Spleen (tissue), 11 donors: ENCODE data around the gene CTBP1. TPM values are rescaled to one million over a fixed set of nuclear protein-coding genes. Genes with fewer than 3 reads are reported as not detected.
"Not testable (repeated sequence)": the region's sequence is repeated elsewhere in the genome, so short reads cannot be mapped to it uniquely, and the experiment has no call there.

ENCODE experiments used
- DNase-seq: peaks from one replicate; pipeline ENCODE4 v3.0.0-alpha.2; 2020
- H3K27ac ChIP-seq, 8 donors: fragments of 200-600 bp; sonication (generic) in 7 of 8; 1 replicate in 4 of 8; 2 replicates in 4 of 8; pipeline versions ENCODE4 v1.5.0 to v1.8.0; 2016 to 2021; ENCODE audit warnings: inconsistent platforms in 4 of 8, mild to moderate bottlenecking in 4 of 8, moderate library complexity in 1 of 8
- H3K27me3 ChIP-seq, 7 donors: fragments of 200-600 bp; sonication (generic) in 6 of 7; replicated peaks in 1 of 7; 1 replicate in 4 of 7; 2 replicates in 3 of 7; pipeline versions ENCODE4 v1.5.0 to v1.8.0; 2016 to 2021; ENCODE audit warnings: inconsistent platforms in 3 of 7, mild to moderate bottlenecking in 1 of 7
- H3K36me3 ChIP-seq, 6 donors: fragments of 200-600 bp; sonication (generic) in 5 of 6; 1 replicate in 4 of 6; 2 replicates in 2 of 6; pipeline versions ENCODE4 v1.5.0 to v1.8.0; 2016 to 2021; ENCODE audit warnings: inconsistent platforms in 2 of 6
- H3K4me1 ChIP-seq, 6 donors: fragments of 200-600 bp; sonication (generic) in 5 of 6; 1 replicate in 3 of 6; 2 replicates in 3 of 6; pipeline versions ENCODE4 v1.5.0 to v1.8.0; 2016 to 2021; ENCODE audit warnings: inconsistent platforms in 3 of 6
- H3K4me3 ChIP-seq, 8 donors: fragments of 200-600 bp; sonication (generic) in 7 of 8; 1 replicate in 4 of 8; 2 replicates in 4 of 8; pipeline versions ENCODE4 v1.5.0 to v1.8.0; 2016 to 2021; ENCODE audit warnings: inconsistent platforms in 4 of 8, mild to moderate bottlenecking in 4 of 8, moderate library complexity in 2 of 8
- H3K9me3 ChIP-seq, 8 donors: fragments of 200-600 bp; sonication (generic) in 7 of 8; 1 replicate in 4 of 8; 2 replicates in 4 of 8; pipeline versions ENCODE4 v1.5.0 to v1.8.0; 2016 to 2021; ENCODE audit warnings: inconsistent platforms in 4 of 8
- CTCF ChIP-seq, 11 experiments: fragments of 200-600 bp in 7 of 11; fragments of 450-650 bp in 4 of 11; sonication (generic) in 4 of 11; IDR thresholded peaks in 8 of 11; conservative IDR thresholded peaks in 3 of 11; 1 replicate in 7 of 11; 2 replicates in 4 of 11; pipeline versions ENCODE4 v1.4.0 to v1.8.0; 2016 to 2021; ENCODE audit warnings: antibody characterized with exemption in 11 of 11, inconsistent platforms in 4 of 11, mild to moderate bottlenecking in 1 of 11
- POLR2A ChIP-seq, 3 donors: fragments of 450-650 bp; IDR thresholded peaks; one replicate each; pipeline ENCODE4 v1.5.1; 2017; ENCODE audit warnings: antibody characterized with exemption in 3 of 3, mild to moderate bottlenecking in 1 of 3
- POLR2AphosphoS5 ChIP-seq, 3 donors: sonication (generic); formaldehyde crosslinking; IDR thresholded peaks; one replicate each; pipeline ENCODE4 v1.5.1; 2017; ENCODE audit warnings: antibody characterized with exemption in 3 of 3
- WGBS, 5 donors: extraction: QIAGEN DNeasy Blood & Tissue Kit in 3 of 5; methylation state at CpG; one replicate each; pipeline versions ENCODE4 v1.1.5 to v1.1.7; 2013 to 2018; 5-methylcytosine and 5-hydroxymethylcytosine counted together
- intact Hi-C: fragments of 100-400 bp; cut with DNase I; formaldehyde crosslinking; loops from one replicate; pipeline ENCODE4 v1.15.0; 2023; ENCODE audit warnings: low total_unique reads
- polyA plus RNA-seq, 3 donors: library from polyadenylated mRNA; stranded (reverse); fragments of 200-250 nt; gene quantifications; one replicate each; pipeline ENCODE4 v1.2.1, GENCODE V29; 2013
- total RNA-seq, 7 donors: library from RNA; depleted of rRNA in 3 of 7; stranded (reverse); fragments of >200 nt in 3 of 7; fragmentation: NEBNext Ultra II Directional in 4 of 7; extraction: Animal tissue kit (Norgen Biotek cat#: 25700) in 4 of 7; gene quantifications; one replicate each; pipeline versions ENCODE4 v1.1.0 to v1.2.1, GENCODE V29; 2016 to 2021
- donor health status: healthy with polysubstance abuse.
- donor health status: DM: no; HTN: no; CAD: no; lungs with moderate emphysema.
- donor health status: DM: no; HTN: no; CAD: no.
- donor health status: Bipolar disorder and iron deficiency.
- donor health status: healthy.
- donor health status: DM: no; HTN: no; CAD: no.
- donor health status: DM: yes; HTN: yes; CAD: no.

CTBP1 gene
- total and polyA plus RNA-seq, 10 donors: 101 to 226 (median 187) TPM

- Histone ChIP-seq H3K27ac (peak overlapping the region in 5 of 8 donors; percentile 26 to 94 (median 54)), H3K9me3 (no peaks in the 10 kb centered on the region), H3K4me1 (peaks cover 42 to 90% (median 71%) of the 10 kb centered on the region in 6 donors), H3K4me3 (no peak overlapping the region), H3K36me3 (peaks cover 0 to 45% (median 23%) of the 10 kb centered on the region in 6 donors), H3K27me3 (no peaks in the 10 kb centered on the region)
- intact Hi-C loops: loop anchor here (10.0 kb wide), 1 partner anchor 51 kb away; the partner anchor contains the start of gene UVSSA
- peak; percentile 75 for DNase-seq
- TF ChIP-seq CTCF (IDR thresholded peaks at IDR 0.05 in 8 of 11, conservative IDR thresholded peaks at IDR 0.05 in 3 of 11) (no peak), POLR2AphosphoS5 (IDR thresholded peaks at IDR 0.05) (peak in 1 of 3 donors; percentile 54)
- 72 to 88% (median 82%) methylated on average over 15 of the region's 15 CpGs for WGBS, 5 donors
Measured at GRCh38 chr4:1293991-1294390, 45.1 kb upstream of the CTBP1 start.

DNA sequence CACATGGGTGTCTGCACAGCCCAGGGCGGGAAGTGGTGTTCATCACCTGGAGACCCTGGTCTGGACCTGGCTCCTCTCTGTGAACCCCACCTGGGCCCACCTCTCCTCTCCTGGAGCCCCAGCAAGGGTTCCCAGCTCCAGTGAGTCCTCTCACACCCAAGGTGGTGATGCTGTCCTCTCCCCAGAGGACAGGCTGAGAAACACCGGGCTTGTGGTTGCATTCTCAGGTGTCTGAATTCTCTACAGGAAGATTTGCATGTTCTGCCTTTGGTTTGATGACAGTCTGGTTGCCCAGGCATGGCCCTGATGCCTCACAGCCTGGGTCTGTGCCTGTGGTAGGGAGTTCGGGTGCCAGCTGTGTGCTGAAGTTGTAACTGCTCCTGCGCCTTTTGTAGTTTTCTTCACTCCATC, 44.6 kb upstream of the CTBP1 start:
- peaks cover 0 to 41% (median 19%) of the 10 kb centered on the region in 6 donors for H3K36me3 ChIP-seq
- no peak overlapping the region for H3K4me3 ChIP-seq
- no peaks in the 10 kb centered on the region for H3K27me3 ChIP-seq
- intact Hi-C loops: loop anchor here (10.0 kb wide), 1 partner anchor 51 kb away; the partner anchor contains the start of gene UVSSA
- peaks cover 44 to 90% (median 73%) of the 10 kb centered on the region in 6 donors for H3K4me1 ChIP-seq
- no peaks in the 10 kb centered on the region for H3K9me3 ChIP-seq
- peak in 1 of 3 donors; percentile 29 for TF ChIP-seq POLR2AphosphoS5 (IDR thresholded peaks at IDR 0.05)
- no peak for TF ChIP-seq POLR2A (IDR thresholded peaks at IDR 0.05)
- no peak for TF ChIP-seq CTCF (IDR thresholded peaks at IDR 0.05 in 8 of 11, conservative IDR thresholded peaks at IDR 0.05 in 3 of 11)
- peak; percentile 73 for DNase-seq
- WGBS, 5 donors: 61 to 85% (median 82%) methylated on average over 4 of the region's 4 CpGs
- H3K27ac ChIP-seq: peak overlapping the region in 5 of 8 donors; percentile 26 to 94 (median 54)

DNA sequence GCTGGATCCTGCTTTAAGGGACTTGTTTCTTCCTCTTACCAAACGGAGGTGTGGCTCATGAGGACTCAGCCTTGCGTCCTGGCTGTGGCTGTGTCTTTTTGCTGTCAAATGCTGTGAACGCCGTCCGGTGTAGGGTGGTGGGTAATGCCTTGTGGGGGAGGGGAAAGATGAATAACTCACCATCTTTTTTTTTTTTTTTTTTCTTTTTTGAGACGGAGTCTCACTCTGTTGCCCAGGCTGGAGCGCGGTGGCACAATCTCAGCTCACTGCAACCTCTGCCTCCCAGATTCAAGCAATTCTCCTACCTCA, 43.7 kb upstream of the CTBP1 start:
- not testable (repeated sequence) for H3K9me3 ChIP-seq, DNase-seq, H3K27me3 ChIP-seq
- Histone ChIP-seq H3K27ac (peak overlapping the region in 4 of 8 donors; percentile 8 to 94 (median 46)), H3K4me3 (peak overlapping the region in 1 of 8 donors; percentile 73), H3K36me3 (peaks cover 0 to 32% (median 11%) of the 10 kb centered on the region in 6 donors), H3K4me1 (peaks cover 44 to 83% (median 69%) of the 10 kb centered on the region in 6 donors)
- 79 to 90% (median 85%) methylated on average over 8 of the region's 8 CpGs for WGBS, 5 donors
- intact Hi-C loops: loop anchor here (10.0 kb wide), 1 partner anchor 52 kb away; the partner anchor contains the start of gene UVSSA

GRCh38 chr4:1291996-1292702, 43.2 kb upstream of the CTBP1 start:
- Histone ChIP-seq H3K27me3 (no peaks in the 10 kb centered on the region), H3K4me3 (peak overlapping the region in 1 of 8 donors; percentile 73), H3K36me3 (peaks cover 0 to 27% (median 6%) of the 10 kb centered on the region in 6 donors), H3K27ac (peak overlapping the region in 4 of 8 donors; percentile 8 to 94 (median 46)), H3K4me1 (peaks cover 44 to 78% (median 66%) of the 10 kb centered on the region in 6 donors), H3K9me3 (no peaks in the 10 kb centered on the region)
- TF ChIP-seq POLR2AphosphoS5 (IDR thresholded peaks at IDR 0.05): no peak
- no peak for TF ChIP-seq POLR2A (IDR thresholded peaks at IDR 0.05)
- TF ChIP-seq CTCF (IDR thresholded peaks at IDR 0.05 in 8 of 11, conservative IDR thresholded peaks at IDR 0.05 in 3 of 11): no peak
- 58 to 81% (median 79%) methylated on average over 10 to 11 of the region's 11 CpGs for WGBS, 5 donors
- DNase-seq: peak; percentile 65
- intact Hi-C loops: loop anchor here (10.0 kb wide), 1 partner anchor 53 kb away; the partner anchor contains the start of gene UVSSA
